Fibroblast of villous mesenchyme (primary cell): ENCODE data around the gene UBXN7. TPM values are rescaled to one million over a fixed set of nuclear protein-coding genes. Genes with fewer than 3 reads are reported as not detected.

ENCODE experiments used
- small RNA-seq: library from RNA; depleted of rRNA; stranded (forward); fragments of <200 nt; gene quantifications from one replicate; pipeline ENCODE3, GENCODE V24; 2012
- total RNA-seq: library from RNA; depleted of rRNA; stranded (reverse); fragments of >200 nt; gene quantifications from 2 replicates; pipeline ENCODE4 v1.2.3, GENCODE V29; 2012

The UBXN7 gene
- total RNA-seq, 1 donor, result 30.2 TPM

Small RNAs within 50 kb of the gene (small RNA-seq; reads per million reads assigned to genes)
- gene AC069257.2, result not detected
- gene AC083822.1, result not detected
- not detected for gene AC117490.1
- not detected for gene RN7SL434P
- not detected for gene RN7SL738P
- gene RNU6-1279P, result 0.38 reads per million
- not detected for gene RNU6-910P

Other genes starting within 250 kb of the UBXN7 start
- gene ZDHHC19, start 221.0 kb downstream of the UBXN7 start, total RNA-seq, result not detected in 2 replicates
- gene SLC51A, start 215.9 kb downstream of the UBXN7 start, total RNA-seq, result not detected in 2 replicates
- 76.3 and 110 TPM in 2 replicates for gene PCYT1A, start 144.7 kb downstream of the UBXN7 start, total RNA-seq
- 6.9 and 7.1 TPM in 2 replicates for gene DYNLT2B, start 114.2 kb downstream of the UBXN7 start, total RNA-seq
- 0.43 and 0.97 TPM in 2 replicates for gene TM4SF19, start 94.0 kb downstream of the UBXN7 start, total RNA-seq
- gene RNF168, start 71.3 kb upstream of the UBXN7 start, total RNA-seq, result 17.1 and 22.5 TPM in 2 replicates
- gene SMCO1, start 82.9 kb upstream of the UBXN7 start, total RNA-seq, result under 0.01 TPM in 1 of 2 replicates, not detected in the other
- 5.5 and 6.9 TPM in 2 replicates for gene WDR53, start 136.1 kb upstream of the UBXN7 start, total RNA-seq
- gene FBXO45, start 136.2 kb upstream of the UBXN7 start, total RNA-seq, result 9.3 and 12.5 TPM in 2 replicates
- gene NRROS, start 207.3 kb upstream of the UBXN7 start, total RNA-seq, result under 0.01 and 0.32 TPM in 2 replicates